Measurements from ENCODE around the gene YARS1.

DNA sequence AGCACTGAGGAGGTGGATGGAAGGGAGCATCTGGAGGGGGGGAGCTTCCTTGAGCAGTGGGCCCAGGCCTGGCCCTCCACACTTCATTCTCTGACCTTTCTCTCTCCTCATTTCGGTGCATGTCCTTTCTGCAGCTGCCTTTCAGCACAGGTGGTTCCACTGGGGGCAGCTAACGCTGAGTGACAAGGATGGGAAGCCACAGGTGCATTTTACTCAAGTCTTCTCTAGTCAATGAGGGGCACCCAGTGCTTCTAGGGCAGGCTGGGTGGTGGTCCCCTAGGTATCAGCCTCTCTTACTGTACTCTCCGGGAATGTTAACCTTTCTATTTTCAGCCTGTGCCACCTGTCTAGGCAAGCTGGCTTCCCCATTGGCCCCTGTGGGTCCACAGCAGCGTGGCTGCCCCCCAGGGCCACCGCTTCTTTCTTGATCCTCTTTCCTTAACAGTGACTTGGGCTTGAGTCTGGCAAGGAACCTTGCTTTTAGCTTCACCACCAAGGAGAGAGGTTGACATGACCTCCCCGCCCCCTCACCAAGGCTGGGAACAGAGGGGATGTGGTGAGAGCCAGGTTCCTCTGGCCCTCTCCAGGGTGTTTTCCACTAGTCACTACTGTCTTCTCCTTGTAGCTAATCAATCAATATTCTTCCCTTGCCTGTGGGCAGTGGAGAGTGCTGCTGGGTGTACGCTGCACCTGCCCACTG is 43.2 kb downstream of the YARS1 start:
- TF ChIP-seq USF2 (IDR thresholded peaks at IDR 0.05) (no peak), REST (IDR thresholded peaks at IDR 0.05) (no peak), KDM1A (IDR thresholded peaks at IDR 0.05; ENCODE audit: low read depth) (no peak), ELK1 (IDR thresholded peaks at IDR 0.05; ENCODE audit: low read depth, low read length) (no peak)
- TF ChIP-seq, protein P1, sequence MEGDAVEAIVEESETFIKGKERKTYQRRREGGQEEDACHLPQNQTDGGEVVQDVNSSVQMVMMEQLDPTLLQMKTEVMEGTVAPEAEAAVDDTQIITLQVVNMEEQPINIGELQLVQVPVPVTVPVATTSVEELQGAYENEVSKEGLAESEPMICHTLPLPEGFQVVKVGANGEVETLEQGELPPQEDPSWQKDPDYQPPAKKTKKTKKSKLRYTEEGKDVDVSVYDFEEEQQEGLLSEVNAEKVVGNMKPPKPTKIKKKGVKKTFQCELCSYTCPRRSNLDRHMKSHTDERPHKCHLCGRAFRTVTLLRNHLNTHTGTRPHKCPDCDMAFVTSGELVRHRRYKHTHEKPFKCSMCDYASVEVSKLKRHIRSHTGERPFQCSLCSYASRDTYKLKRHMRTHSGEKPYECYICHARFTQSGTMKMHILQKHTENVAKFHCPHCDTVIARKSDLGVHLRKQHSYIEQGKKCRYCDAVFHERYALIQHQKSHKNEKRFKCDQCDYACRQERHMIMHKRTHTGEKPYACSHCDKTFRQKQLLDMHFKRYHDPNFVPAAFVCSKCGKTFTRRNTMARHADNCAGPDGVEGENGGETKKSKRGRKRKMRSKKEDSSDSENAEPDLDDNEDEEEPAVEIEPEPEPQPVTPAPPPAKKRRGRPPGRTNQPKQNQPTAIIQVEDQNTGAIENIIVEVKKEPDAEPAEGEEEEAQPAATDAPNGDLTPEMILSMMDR (IDR thresholded peaks at IDR 0.05): no peak

Data from A549 (cell line).